ENCODE results near the gene IKZF1. TPM values are rescaled to one million over a fixed set of nuclear protein-coding genes. Genes with fewer than 3 reads are reported as not detected.

The IKZF1 gene
- total and polyA plus RNA-seq, 5 experiments from 2014 or later: 145 to 435 (median 257) TPM

DNA sequence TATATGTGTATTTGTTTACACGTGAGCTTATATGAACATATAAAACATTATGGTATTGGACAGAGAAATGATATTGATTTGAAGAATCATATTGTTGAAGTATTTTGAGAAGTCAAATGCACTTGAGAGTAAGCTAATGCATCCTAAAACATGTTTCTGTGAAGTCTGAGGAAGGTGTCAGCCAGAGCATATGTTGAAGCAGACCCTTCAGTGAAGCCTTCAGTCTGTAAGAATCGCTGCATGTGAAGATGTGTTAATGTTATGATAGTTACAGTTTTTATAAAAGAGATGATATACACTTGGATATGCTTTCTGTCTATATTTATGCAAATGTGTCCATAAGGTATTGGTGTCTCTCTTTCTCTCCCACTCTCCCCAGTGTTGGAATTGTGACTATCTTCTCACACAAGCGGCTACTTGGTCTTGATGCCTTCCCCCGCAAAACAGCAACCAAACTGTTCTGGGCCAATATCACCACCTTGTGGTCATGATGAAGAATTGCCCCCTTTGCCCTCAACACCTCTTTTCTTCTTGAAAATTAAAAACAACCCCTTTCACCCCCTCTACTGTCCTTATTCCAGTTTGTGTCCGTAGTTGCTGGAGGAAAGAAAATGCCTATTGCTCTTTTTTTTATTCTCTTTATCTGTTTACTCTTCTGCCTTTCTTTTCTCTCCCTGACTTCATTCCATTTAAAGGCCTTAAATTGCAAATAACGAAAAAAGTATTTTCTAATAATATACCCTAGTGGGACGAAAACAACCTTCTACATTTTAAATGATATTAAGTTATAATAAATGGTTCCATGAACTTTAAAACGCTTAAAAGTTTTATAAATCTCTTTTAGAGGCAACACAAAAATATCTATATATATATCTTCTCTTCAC is 64.9 kb downstream of the IKZF1 start:
- DNase-seq (peak in 8 of 10 donors; percentile 49 to 86 (median 72)), ATAC-seq (peak; percentile 44 to 66)
- Mint-ChIP-seq H3K27ac (peak overlapping the region in 9 of 10 donors; percentile 37 to 100 (median 89)), H3K4me1 (peaks cover 42 to 99% (median 96%) of the 10 kb centered on the region in 4 donors), H3K9me3 (no peaks in the 10 kb centered on the region), H3K4me3 (peak overlapping the region in 9 of 10 donors; percentile 45 to 82 (median 61)), H3K36me3 (peaks cover 4 to 89% (median 23%) of the 10 kb centered on the region in 3 donors), H3K27me3 (no peaks in the 10 kb centered on the region)
- POLR2A ChIA-PET: interaction anchor here (1.0 to 44.8 kb wide), 12 partner anchors 10 to 163 kb away, joined by 3 to 1553 read pairs (median 5); partner anchors contain the start of gene IKZF1

DNA sequence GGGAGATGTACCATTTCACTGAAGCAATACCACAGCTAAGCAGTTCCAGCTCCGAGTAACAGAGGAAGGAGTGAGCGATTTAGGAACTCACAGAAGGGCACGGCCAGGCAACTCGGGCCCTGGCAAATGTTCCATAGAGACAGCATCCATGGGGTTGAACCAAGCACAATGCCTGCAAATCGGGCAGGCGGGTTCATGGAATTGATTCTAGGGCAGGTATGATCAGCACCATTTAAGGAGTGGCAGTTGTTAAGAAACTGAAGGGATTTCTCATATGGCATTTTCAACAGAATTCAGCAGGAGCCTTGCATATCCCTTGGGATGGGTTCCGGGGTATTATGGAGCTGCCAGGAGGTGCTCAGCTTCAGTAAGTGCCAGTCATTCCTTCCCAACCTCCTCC is 66.4 kb downstream of the IKZF1 start:
- Mint-ChIP-seq H3K27ac (peak overlapping the region in 9 of 10 donors; percentile 74 to 95 (median 91)), H3K4me1 (peaks cover 35 to 96% (median 94%) of the 10 kb centered on the region in 4 donors), H3K36me3 (peaks cover 4 to 88% (median 15%) of the 10 kb centered on the region in 3 donors), H3K27me3 (no peaks in the 10 kb centered on the region), H3K4me3 (peak overlapping the region in 2 of 10 donors; percentile 8 to 65), H3K9me3 (no peaks in the 10 kb centered on the region)
- DNase-seq: no peak
- no peak for ATAC-seq
- POLR2A ChIA-PET: interaction anchor here (0.6 to 44.8 kb wide), 8 partner anchors 13 to 165 kb away, joined by 3 to 1553 read pairs (median 4); partner anchors contain the start of gene IKZF1

DNA sequence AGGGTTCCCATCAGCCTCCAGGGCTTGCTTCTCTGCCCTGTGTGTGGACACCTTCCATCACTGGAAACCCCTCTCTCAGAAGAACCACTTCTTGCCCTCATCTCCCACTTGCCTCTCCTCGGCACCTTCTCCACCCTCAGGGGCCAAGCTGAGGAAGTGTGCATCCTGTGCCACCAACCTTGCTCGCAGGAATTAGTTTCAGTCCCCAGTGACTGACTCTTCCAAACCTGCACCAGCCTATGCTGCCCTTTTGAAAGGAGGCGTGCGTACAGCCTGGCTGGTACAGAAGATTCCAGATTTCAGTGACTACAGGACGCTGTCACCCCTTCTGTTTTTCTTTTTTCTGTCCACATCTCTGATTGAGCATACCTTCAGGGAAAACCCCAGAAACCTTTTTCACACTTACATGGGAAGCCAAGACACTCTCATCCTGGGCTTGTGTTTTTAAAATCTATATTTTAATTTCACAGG is 67.1 kb downstream of the IKZF1 start:
- peaks cover 34 to 96% (median 94%) of the 10 kb centered on the region in 4 donors for H3K4me1 Mint-ChIP-seq
- H3K9me3 Mint-ChIP-seq: no peaks in the 10 kb centered on the region
- H3K36me3 Mint-ChIP-seq: peaks cover 9 to 90% (median 15%) of the 10 kb centered on the region in 3 donors
- peak overlapping the region in 7 of 10 donors; percentile 4 to 65 (median 61) for H3K4me3 Mint-ChIP-seq
- peak overlapping the region in 9 of 10 donors; percentile 76 to 95 (median 91) for H3K27ac Mint-ChIP-seq
- no peak for DNase-seq
- no peaks in the 10 kb centered on the region for H3K27me3 Mint-ChIP-seq
- POLR2A ChIA-PET: interaction anchor here (1.2 to 44.8 kb wide), 7 partner anchors 16 to 166 kb away, joined by 3 to 1553 read pairs (median 3); partner anchors contain the start of gene IKZF1
- ATAC-seq: peak in 1 of 2 donors; percentile 12

DNA sequence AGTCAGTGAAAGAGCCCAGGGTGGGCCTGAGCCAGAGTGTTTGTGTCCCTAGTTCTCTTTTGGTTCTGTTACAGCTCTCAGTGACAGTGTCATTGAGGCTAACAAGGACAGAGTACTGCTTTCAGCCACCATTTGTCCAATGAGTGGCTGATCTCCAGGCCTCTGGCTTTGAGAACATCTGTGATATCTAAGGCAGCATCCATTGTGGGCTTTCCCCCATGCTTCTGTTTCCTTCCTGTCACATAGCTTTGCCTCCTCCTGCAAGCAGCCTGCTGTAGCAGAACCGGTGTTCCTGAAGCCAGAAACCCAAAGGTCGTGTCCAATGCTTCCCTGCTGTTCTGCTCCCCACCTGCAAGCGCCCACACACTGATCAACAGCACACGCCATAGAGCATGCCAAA is 68.4 kb downstream of the IKZF1 start:
- peaks cover 10 to 91% (median 21%) of the 10 kb centered on the region in 3 donors for H3K36me3 Mint-ChIP-seq
- no peaks in the 10 kb centered on the region for H3K9me3 Mint-ChIP-seq
- DNase-seq: no peak
- POLR2A ChIA-PET: interaction anchor here (1.1 to 44.8 kb wide), 13 partner anchors 9 to 145 kb away, joined by 3 to 1553 read pairs (median 4); partner anchors contain the start of gene IKZF1
- peak; percentile 21 to 45 for ATAC-seq
- peak overlapping the region in 9 of 10 donors; percentile 76 to 96 (median 91) for H3K27ac Mint-ChIP-seq
- H3K27me3 Mint-ChIP-seq: no peaks in the 10 kb centered on the region
- H3K4me1 Mint-ChIP-seq: peaks cover 32 to 95% (median 94%) of the 10 kb centered on the region in 4 donors
- peak overlapping the region in 9 of 10 donors; percentile 19 to 76 (median 61) for H3K4me3 Mint-ChIP-seq

DNA sequence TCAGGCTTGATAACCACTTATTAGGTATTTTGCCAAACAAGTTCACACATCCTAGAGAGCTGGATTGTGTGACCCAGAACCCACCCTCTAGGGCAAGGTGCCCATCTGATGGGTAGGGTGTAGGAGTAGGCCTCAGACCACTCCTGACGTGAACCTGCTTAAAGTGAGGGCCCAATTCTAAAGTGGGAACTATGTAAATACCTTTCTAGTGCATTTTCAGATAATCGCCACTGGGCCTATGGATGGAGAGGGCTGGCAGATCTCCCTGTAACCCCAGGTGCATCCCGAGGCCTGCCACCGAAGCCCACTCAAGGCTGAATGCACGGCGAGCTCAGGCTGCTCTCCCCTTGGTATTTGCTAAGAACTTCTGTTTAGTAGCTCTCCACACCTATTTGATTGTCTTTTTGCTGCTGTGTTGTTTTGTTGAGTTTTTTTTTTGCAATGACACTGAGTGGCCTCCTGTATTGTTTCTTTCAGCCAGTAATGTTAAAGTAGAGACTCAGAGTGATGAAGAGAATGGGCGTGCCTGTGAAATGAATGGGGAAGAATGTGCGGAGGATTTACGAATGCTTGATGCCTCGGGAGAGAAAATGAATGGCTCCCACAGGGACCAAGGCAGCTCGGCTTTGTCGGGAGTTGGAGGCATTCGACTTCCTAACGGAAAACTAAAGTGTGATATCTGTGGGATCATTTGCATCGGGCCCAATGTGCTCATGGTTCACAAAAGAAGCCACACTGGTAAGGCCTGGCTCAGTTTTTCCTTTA is 71.7 kb downstream of the IKZF1 start:
- H3K9me3 Mint-ChIP-seq: no peaks in the 10 kb centered on the region
- H3K4me1 Mint-ChIP-seq: peaks cover 36 to 98% (median 95%) of the 10 kb centered on the region in 4 donors
- peak overlapping the region in 9 of 10 donors; percentile 9 to 93 (median 77) for H3K27ac Mint-ChIP-seq
- DNase-seq (no peak), ATAC-seq (no peak)
- POLR2A ChIA-PET: interaction anchor here (0.6 to 44.8 kb wide), 4 partner anchors 31 to 162 kb away, joined by 3 to 1553 read pairs (median 4); partner anchors contain the start of gene IKZF1
- no peaks in the 10 kb centered on the region for H3K27me3 Mint-ChIP-seq
- peak overlapping the region in 6 of 10 donors; percentile 0 to 59 (median 21) for H3K4me3 Mint-ChIP-seq
- H3K36me3 Mint-ChIP-seq: peaks cover 5 to 94% (median 42%) of the 10 kb centered on the region in 3 donors

DNA sequence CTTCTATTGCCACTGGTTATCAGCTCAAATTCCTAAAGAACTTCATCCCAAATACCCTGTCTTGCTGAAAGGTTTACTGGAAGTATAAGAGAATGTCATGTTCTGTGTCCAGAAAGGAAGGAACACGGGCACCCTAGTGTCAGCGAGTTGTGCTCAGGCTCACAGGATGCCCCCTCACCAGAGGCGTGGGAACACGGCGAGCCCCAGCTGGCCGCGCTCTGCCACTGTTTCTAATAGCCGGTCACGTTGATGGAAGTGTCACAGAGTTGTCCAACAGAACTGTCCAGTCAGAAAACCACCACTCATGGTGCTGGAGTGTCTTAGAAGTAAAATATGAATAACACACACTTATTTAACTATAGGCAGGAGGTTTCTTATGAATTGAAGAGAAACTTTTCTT is 72.8 kb downstream of the IKZF1 start:
- H3K27me3 Mint-ChIP-seq: no peaks in the 10 kb centered on the region
- H3K4me1 Mint-ChIP-seq: peaks cover 33 to 98% (median 95%) of the 10 kb centered on the region in 4 donors
- no peaks in the 10 kb centered on the region for H3K9me3 Mint-ChIP-seq
- no peak for DNase-seq
- peak overlapping the region in 9 of 10 donors; percentile 9 to 93 (median 80) for H3K27ac Mint-ChIP-seq
- H3K36me3 Mint-ChIP-seq: peaks cover 5 to 94% (median 36%) of the 10 kb centered on the region in 3 donors
- POLR2A ChIA-PET: interaction anchor here (0.6 to 44.8 kb wide), 3 partner anchors 12 to 65 kb away, joined by 3 to 1553 read pairs (median 3); partner anchors contain the start of gene IKZF1
- H3K4me3 Mint-ChIP-seq: peak overlapping the region in 5 of 10 donors; percentile 8 to 45 (median 26)
- ATAC-seq: no peak

DNA sequence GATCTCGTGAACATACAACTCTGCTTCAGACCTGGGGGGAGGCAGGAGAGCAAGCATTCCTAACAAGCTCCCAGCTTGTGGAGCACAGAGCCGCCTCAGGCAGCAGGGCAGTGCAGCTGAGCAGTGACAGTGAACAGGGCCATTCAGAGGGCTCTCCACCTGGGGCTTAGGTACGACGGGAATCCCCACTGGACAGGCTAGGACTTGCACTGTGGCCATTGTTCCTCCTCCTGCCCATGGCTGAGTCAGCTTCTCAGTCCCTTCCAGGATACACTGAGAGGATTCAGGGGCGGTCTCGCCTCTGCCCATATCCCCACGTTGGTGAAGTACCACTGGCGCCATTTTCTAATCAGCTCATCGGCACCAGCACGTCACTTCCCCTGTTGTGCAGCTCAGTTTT is 74.6 kb downstream of the IKZF1 start:
- peak overlapping the region in 9 of 10 donors; percentile 47 to 94 (median 85) for H3K27ac Mint-ChIP-seq
- peaks cover 29 to 97% (median 95%) of the 10 kb centered on the region in 4 donors for H3K4me1 Mint-ChIP-seq
- ATAC-seq (no peak), DNase-seq (no peak)
- no peaks in the 10 kb centered on the region for H3K27me3 Mint-ChIP-seq
- POLR2A ChIA-PET: interaction anchor here (0.7 to 44.8 kb wide), 3 partner anchors 9 to 66 kb away, joined by 3 to 1553 read pairs (median 3); partner anchors contain the start of gene IKZF1
- H3K9me3 Mint-ChIP-seq: no peaks in the 10 kb centered on the region
- peaks cover 5 to 96% (median 46%) of the 10 kb centered on the region in 3 donors for H3K36me3 Mint-ChIP-seq
- peak overlapping the region in 5 of 10 donors; percentile 2 to 59 (median 10) for H3K4me3 Mint-ChIP-seq

DNA sequence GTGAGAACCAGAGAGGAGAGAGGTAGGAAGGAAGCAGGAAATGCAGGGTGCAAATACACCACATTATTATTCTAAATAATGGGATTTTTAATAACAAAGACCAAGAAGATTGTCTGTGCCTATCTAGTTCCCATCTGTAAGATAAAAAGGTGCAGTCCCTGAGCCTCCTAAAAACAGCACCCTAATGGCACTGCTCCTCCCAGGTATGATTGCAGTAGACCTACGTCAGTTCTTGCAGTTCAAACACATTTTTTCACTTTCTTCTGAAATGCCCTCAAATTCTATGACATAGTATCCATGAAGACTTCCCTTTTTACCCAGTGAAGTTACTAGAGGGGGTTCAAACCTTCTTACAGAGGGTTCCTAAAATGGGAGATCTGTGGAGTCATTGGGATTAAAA is 75.0 kb downstream of the IKZF1 start:
- POLR2A ChIA-PET: interaction anchor here (1.0 to 44.8 kb wide), 2 partner anchors 10 to 67 kb away, joined by 3 to 1553 read pairs; partner anchors contain the start of gene IKZF1
- Mint-ChIP-seq H3K4me1 (peaks cover 31 to 97% (median 95%) of the 10 kb centered on the region in 4 donors), H3K9me3 (no peaks in the 10 kb centered on the region), H3K27ac (peak overlapping the region in 9 of 10 donors; percentile 47 to 94 (median 85)), H3K36me3 (peaks cover 5 to 97% (median 50%) of the 10 kb centered on the region in 3 donors), H3K4me3 (peak overlapping the region in 5 of 10 donors; percentile 6 to 59 (median 14)), H3K27me3 (no peaks in the 10 kb centered on the region)
- ATAC-seq (peak in 1 of 2 donors; percentile 70), DNase-seq (no peak)

DNA sequence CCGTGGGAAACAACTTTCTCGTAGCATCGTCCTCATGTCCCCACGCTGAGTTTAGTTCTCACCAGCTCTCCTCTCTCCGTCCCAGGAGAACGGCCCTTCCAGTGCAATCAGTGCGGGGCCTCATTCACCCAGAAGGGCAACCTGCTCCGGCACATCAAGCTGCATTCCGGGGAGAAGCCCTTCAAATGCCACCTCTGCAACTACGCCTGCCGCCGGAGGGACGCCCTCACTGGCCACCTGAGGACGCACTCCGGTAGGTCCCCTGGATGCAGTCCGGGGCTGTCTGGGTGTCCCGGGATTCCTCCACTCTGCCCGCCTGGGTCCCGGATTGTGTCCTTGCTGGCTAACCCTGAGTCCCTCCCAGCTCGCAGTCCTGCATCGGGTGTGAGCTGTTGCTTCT is 77.9 kb downstream of the IKZF1 start:
- ATAC-seq (no peak), DNase-seq (no peak)
- peak overlapping the region in 9 of 10 donors; percentile 34 to 93 (median 82) for H3K27ac Mint-ChIP-seq
- H3K4me3 Mint-ChIP-seq: peak overlapping the region in 3 of 10 donors; percentile 29 to 49 (median 39)
- no peaks in the 10 kb centered on the region for H3K9me3 Mint-ChIP-seq
- no peaks in the 10 kb centered on the region for H3K27me3 Mint-ChIP-seq
- POLR2A ChIA-PET: interaction anchor here (1.3 to 2.5 kb wide), 3 partner anchors 10 to 34 kb away, joined by 3 to 14 read pairs (median 3); no protein-coding TSS in a partner anchor
- peaks cover 0 to 97% (median 61%) of the 10 kb centered on the region in 3 donors for H3K36me3 Mint-ChIP-seq
- peaks cover 35 to 91% (median 84%) of the 10 kb centered on the region in 4 donors for H3K4me1 Mint-ChIP-seq

DNA sequence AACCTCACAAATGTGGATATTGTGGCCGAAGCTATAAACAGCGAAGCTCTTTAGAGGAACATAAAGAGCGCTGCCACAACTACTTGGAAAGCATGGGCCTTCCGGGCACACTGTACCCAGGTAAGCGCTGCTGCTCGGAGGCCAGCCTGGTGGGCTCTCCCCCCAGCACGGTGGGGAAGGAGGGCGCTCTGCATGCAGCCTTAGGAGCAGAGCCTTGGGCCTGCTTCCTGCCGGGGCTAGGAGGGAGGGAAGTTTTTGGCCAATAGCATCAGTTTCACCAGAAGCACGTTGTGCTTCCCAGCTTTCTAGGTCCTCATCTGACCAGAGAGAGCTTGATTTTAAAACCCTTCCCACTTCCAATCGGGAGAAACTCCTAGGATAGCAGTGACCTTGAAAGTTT is 82.8 kb downstream of the IKZF1 start:
- POLR2A ChIA-PET: interaction anchor here (1.1 to 1.6 kb wide), 4 partner anchors 10 to 17 kb away, joined by 3 to 4 read pairs (median 3); no protein-coding TSS in a partner anchor
- Mint-ChIP-seq H3K9me3 (no peaks in the 10 kb centered on the region), H3K4me3 (no peak overlapping the region), H3K36me3 (peaks cover 23 to 98% (median 54%) of the 10 kb centered on the region in 3 donors), H3K27me3 (no peaks in the 10 kb centered on the region), H3K27ac (peak overlapping the region in 8 of 10 donors; percentile 5 to 99 (median 52)), H3K4me1 (peaks cover 48 to 91% (median 80%) of the 10 kb centered on the region in 4 donors)
- no peak for DNase-seq
- no peak for ATAC-seq

DNA sequence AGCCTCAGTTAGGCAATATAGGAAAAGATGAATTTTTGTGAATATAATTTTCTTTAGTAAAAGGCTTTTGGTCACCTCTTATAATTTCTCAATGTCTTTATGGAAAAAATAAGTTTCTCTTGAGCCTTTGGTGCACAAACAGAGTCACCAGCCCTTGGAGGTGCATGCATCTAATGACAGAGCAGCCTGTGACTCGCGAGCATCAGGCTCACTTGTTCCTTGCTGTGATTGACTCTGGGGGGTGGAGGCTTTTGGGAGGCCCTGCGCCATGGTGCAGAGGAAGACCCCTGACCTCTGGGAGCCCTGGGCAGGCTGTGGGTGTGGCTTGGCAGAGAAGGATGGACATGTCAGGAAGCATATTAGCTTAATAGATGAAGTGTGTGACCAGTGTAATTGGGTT is 85.4 kb downstream of the IKZF1 start:
- H3K36me3 Mint-ChIP-seq: peaks cover 29 to 96% (median 54%) of the 10 kb centered on the region in 3 donors
- peak overlapping the region in 4 of 10 donors; percentile 5 to 56 (median 13) for H3K4me3 Mint-ChIP-seq
- no peaks in the 10 kb centered on the region for H3K27me3 Mint-ChIP-seq
- ATAC-seq (no peak), DNase-seq (no peak)
- H3K27ac Mint-ChIP-seq: peak overlapping the region; percentile 73 to 99 (median 96)
- H3K4me1 Mint-ChIP-seq: peaks cover 53 to 91% (median 78%) of the 10 kb centered on the region in 4 donors
- no peaks in the 10 kb centered on the region for H3K9me3 Mint-ChIP-seq
- POLR2A ChIA-PET: no interaction called here

All from naive thymus-derived CD8-positive, alpha-beta T cell (primary cell).